NCI-H2107 treated with DMSO at 0.1 percent for 48 hours (cell line): ENCODE results near the gene EPB41L4B.

Experiments
- DNase-seq: peaks from one replicate; lab custom pipeline; 2025; ENCODE audit not compliant: unreplicated experiment; lab: John Stamatoyannopoulos, UW

The EPB41L4B gene

GRCh38 chr9:109166771-109167601 lies 153.9 kb downstream of the EPB41L4B start, which contains the start of gene FRRS1L:
FRRS1L (minus strand) TSS chr9:109167249; CDS start chr9:109167138, 111 bp downstream.
- no peak for DNase-seq

DNA sequence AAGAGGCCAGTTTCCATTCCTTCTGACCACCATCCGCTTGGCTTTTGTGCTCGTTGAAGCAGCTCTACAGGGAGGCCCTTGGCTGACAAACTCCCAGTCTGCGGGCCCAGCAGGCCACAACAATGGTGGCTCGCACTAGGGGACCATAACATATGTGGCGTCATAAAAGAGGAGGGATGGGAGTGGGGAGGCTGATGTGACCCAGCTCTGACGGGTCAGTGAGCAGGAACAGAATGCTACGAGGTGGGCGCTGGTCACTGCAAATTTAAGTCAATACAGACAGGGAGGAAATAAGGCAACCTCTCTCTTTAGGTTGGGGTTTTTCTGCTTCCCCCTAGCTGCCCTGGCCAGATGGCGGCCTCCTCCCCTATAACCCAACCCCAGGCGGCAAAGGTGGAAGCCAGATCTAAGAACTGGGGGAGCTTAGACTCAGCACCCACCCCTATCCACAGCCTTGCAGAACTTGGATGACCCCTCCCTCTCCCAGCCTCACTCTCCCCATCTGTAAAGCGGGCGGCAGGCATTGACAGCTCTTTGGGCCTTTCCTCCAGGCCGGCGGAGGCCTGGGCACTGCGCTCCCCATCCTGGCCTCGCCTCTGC lies 154.6 kb downstream of the EPB41L4B start:
- no peak for DNase-seq

- no peak for DNase-seq
These were observed 156.8 kb downstream of the EPB41L4B start for GRCh38 chr9:109164042-109164441.

DNA sequence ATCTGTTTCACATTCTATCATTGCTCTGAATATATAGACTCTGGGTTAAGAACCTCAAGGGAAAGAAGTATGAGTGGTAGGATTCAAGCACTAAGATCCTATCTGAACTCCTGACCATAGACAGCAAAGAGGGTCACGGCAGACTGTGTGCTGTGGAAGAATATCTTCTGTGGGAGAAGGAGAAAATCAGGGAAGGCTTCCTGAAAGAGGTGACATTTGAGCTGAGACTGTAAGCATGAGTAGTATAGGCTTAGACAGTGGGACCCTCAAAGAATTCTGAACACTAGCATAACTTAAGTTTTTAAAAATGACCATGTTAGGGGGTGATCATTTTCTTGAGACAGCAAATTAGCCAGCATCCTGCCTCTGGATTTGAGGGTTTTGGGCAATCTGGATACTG lies 157.7 kb downstream of the EPB41L4B start:
- DNase-seq = no peak

GRCh38 chr9:109162677-109163076 lies 158.2 kb downstream of the EPB41L4B start:
- DNase-seq = no peak

DNA sequence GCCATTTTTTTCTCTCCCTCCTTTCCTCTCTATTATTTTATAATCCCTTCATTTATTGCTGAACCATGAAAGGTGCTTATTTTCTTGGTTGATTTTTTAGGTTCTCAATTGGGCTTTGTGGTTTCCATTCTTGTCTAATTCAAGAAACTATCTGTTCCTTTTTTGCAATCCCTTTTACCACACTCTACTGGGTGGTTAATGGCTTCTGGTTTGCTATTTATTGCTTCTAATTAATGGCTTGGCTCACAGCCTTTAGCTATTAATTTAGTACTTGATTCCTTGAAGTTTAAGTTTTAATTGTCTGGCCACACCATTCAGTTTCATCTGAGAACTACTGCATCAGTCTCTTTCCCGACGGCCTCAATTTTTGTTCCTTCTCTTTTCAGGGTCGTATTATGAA lies 159.4 kb downstream of the EPB41L4B start:
- no peak for DNase-seq

GRCh38 chr9:109159583-109159982 lies 161.3 kb downstream of the EPB41L4B start:
- DNase-seq = no peak

DNA sequence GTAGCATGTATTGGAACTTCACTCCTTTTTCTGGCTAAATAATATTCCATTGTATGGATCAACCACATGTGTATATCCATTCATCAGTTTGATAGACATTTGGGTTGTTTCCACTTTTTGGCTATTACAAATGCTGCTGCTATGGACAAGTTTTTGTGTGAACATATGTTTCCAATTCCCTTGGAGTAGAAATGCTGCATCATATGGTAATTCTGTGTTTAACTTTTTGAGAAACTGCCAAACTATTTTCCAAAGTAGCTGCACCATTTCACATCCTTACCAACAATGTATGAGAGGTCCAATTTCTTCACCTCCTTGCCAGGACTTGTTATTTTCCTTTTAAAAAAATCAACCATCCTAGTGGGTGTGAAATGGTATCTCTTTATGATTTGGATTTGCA lies 162.2 kb downstream of the EPB41L4B start:
- no peak for DNase-seq

DNA sequence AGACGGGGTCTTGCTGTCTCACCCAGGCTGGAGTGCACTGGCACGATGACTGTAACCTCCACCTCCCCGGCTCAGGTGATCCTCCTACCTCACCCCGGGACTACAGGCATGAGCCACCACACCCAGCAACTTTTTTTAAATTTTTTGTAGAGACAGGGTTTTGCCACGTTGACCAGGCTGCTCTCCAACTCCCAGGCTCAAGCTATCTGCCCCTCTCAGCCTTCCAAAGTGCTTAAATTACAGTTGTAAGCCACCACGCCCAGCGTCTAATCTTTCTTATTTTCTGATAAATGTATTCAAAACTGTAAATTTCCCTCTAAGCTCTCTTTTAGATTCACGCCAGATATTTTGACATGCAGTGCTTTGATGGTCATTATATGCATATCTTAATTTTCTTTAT lies 164.2 kb downstream of the EPB41L4B start:
- no peak for DNase-seq

DNA sequence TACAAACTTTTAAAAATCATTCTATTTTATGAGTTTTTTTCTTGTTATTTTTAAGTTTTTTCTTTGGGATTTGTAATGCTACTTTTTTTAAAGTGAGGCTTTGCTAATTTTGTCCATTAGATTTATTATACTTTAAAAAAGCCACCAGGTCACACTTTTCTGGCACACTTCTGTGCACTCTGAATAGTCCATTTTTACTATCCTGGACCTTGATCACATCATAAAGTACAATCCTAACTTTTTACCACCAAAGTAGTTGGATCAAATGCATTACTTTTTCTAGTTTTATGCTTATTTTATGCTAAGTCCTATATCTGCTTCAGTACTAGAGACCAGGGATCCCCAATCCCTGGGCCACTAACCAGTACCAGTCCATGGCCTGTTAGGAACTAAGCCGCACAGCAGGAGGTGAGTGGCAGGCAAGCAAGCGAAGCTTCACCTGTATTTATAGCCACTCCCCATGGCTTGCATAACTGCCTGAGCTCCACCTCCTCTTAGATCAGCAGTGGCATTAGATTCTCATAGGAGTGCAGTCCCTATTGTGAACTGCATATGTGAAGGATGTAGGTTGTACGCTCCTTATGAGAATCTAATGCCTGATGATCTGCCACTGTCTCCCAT lies 169.8 kb downstream of the EPB41L4B start:
- DNase-seq = no peak

DNA sequence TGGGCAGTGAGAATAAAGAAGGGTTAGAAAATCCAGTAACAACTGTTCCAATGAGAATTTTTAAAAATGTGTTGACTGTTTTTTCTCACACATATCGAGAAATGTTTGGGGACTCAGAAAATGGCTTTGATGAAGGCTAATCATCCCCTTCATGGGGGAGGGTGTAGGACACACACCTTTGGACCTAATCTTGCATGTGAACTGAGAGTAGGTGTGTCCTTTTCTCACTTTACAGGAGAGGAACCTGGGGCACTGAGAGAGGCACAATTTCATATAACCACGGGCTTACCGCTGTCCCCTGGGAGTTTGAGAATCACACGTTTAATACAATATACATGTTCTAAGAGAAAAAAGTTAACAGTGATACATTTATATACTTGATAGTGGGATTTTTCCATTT lies 171.1 kb downstream of the EPB41L4B start:
- no peak for DNase-seq

DNA sequence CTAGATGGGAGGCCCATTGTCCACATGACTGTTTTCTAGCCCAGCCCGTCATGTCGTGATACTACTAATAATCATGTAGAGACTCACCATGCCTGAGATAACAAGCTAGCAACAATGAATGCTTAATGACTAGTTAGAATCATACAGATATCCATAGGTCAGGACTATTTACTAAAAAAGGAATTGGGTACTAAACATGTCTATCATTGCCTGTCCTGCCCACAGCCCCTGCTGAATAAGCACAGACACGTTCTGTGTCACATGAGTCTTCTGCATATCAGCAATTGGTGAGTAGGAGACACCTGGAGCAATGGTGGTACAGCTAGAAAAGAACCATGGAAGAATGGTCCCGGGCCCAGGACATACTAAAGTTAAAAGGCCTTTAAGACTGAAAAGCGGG lies 171.8 kb downstream of the EPB41L4B start:
- no peak for DNase-seq

- no peak for DNase-seq
These were observed 175.8 kb downstream of the EPB41L4B start for GRCh38 chr9:109145051-109145450.

DNA sequence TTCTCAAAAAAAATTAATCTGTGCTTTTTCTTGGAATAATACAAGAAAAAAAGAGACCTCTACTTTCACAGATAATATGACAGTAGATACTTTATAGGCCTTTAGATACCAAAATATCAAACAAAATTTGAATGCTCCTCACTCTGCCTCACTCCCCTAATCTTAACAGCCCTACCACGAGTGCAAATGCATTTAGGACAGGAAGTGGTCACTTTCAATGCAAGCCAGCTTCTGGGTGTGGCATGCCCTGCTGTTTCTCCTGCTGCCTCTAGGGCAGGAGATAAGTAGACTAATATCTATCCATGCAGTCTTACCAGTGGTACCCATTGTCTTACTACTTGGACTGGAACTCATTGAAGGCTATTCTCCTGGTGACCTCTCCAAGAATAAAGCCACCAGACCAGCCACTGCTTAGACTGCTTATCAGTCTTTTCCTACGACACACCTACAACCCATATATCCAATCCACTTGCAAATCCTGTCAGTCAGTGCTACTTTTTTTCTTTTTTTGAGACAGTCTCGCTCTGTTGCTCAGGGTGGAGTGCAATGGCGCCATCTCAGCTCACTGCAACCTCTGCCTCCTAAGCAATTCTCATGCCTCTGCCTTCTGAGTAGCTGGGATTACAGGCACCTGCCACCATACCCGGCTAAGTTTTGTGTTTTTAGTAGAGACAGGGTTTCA lies 176.8 kb downstream of the EPB41L4B start:
- DNase-seq = no peak

GRCh38 chr9:109141375-109141774 lies 179.5 kb downstream of the EPB41L4B start:
- DNase-seq = no peak

DNA sequence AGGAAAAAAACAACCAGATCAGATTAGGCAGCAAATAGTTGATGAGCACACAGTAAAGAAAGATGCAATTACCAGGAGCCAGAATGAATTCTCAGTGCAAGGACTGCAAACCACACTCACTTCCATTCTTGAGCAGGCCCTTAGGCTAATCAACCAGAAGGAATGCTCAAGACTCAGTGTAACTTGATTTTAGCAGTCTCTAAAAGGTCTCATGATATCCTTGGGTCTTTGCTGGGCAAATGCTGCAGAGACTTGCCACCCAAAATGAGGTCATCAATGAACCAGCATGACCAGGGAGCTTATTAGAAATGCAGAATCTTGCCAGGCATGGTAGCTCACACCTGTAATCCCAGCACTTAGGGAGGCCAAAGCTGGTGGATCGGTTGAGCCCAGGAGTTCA lies 181.0 kb downstream of the EPB41L4B start:
- no peak for DNase-seq

GRCh38 chr9:109138421-109138820 lies 182.4 kb downstream of the EPB41L4B start:
- no peak for DNase-seq

- no peak for DNase-seq
These were observed 186.7 kb downstream of the EPB41L4B start for GRCh38 chr9:109134167-109134578.

DNA sequence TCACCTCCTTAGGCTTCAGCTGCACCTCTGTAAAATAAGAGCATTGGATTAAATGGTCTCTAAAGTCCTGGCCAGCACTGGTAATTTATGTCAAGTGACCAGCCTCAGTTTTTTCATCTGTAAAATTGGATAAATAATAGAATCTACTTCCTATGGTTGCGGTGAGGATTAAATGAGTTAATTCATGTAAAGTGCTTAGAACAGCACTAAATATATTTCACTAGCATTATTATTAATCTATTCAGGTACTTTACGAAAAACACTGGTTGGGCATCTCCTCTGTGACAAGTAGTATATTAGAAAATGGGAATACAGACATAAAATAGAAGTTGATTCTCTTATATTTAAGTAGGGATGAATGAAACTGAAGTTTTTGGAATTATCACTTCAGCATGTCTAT lies 187.3 kb downstream of the EPB41L4B start:
- DNase-seq = no peak

- DNase-seq = no peak
These were observed 188.3 kb downstream of the EPB41L4B start for GRCh38 chr9:109132567-109133021.

GRCh38 chr9:109129470-109130197 lies 191.2 kb downstream of the EPB41L4B start:
- DNase-seq = no peak
